ENCODE results near the gene BAIAP2.

BAIAP2 gene

DNA sequence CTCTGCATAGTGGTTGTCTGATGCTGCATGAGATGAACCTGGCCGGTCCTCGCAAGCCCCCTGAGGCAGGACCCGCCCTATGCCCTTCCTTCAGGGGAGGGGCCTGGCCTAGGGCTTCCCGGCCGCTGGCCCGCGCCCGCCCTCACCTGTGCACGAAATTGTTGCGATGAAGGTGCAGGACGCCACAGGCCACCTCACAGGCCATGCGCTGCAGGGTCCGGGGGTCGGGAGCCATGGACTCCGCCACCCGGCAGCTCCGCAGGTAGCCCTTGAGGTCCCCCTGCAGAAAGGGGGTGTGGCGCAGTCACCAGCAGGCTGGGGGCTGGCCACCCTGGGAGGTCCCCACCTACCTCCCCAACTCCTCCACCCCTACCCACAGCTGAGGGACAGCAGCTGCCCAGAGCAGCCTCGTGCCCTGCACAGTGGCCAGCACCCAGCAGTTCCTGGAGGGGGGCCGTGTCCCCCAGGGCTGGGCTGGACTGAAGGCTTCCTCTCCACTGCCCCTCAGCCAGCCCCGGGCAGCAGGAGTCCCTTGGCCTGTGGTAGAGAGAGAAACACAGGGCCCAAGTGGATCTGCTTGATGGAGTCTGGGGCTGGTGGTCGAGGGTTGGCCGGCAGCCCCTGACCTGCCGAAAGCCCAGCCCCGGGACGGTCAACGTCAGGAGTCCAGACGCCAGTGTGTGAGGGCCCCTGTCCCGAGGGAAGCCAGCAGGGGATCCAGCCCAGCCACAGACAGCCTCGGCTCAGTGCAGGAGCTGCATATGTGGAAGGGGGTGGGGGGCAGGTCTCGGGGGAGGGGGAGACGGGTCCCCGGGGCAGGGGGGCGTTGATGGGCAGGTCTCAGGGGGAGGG lies 91.6 kb downstream of the BAIAP2 start:
- no peak for ATAC-seq
- no peak for TF ChIP-seq TOX (CRISPR knock-in tag; IDR thresholded peaks at IDR 0.05; ENCODE audit: borderline replicate concordance)
- no peak for TF ChIP-seq ZNF8 (CRISPR knock-in tag; IDR thresholded peaks at IDR 0.05)
- no peak for TF ChIP-seq CSDC2 (CRISPR knock-in tag; IDR thresholded peaks at IDR 0.05)
- TF ChIP-seq CSRNP3 (CRISPR knock-in tag; IDR thresholded peaks at IDR 0.05), result no peak
- TF ChIP-seq ZFP30 (CRISPR knock-in tag; IDR thresholded peaks at IDR 0.05), result no peak
- TF ChIP-seq PATZ1 (CRISPR knock-in tag; IDR thresholded peaks at IDR 0.05; ENCODE audit: borderline replicate concordance), result no peak
- no peak for TF ChIP-seq ZFP3 (CRISPR knock-in tag; IDR thresholded peaks at IDR 0.05)
- no peak for TF ChIP-seq RARB (CRISPR knock-in tag; IDR thresholded peaks at IDR 0.05)
- TF ChIP-seq, protein P1, sequence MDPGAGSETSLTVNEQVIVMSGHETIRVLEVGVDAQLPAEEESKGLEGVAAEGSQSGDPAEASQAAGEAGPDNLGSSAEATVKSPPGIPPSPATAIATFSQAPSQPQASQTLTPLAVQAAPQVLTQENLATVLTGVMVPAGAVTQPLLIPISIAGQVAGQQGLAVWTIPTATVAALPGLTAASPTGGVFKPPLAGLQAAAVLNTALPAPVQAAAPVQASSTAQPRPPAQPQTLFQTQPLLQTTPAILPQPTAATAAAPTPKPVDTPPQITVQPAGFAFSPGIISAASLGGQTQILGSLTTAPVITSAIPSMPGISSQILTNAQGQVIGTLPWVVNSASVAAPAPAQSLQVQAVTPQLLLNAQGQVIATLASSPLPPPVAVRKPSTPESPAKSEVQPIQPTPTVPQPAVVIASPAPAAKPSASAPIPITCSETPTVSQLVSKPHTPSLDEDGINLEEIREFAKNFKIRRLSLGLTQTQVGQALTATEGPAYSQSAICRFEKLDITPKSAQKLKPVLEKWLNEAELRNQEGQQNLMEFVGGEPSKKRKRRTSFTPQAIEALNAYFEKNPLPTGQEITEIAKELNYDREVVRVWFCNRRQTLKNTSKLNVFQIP (CRISPR knock-in tag; IDR thresholded peaks at IDR 0.05; ENCODE audit: borderline replicate concordance, low read depth), result no peak
- TF ChIP-seq ZC3H10 (CRISPR knock-in tag; IDR thresholded peaks at IDR 0.05), result no peak
- TF ChIP-seq SNAI2 (CRISPR knock-in tag; IDR thresholded peaks at IDR 0.05), result no peak
- TF ChIP-seq, protein P2, sequence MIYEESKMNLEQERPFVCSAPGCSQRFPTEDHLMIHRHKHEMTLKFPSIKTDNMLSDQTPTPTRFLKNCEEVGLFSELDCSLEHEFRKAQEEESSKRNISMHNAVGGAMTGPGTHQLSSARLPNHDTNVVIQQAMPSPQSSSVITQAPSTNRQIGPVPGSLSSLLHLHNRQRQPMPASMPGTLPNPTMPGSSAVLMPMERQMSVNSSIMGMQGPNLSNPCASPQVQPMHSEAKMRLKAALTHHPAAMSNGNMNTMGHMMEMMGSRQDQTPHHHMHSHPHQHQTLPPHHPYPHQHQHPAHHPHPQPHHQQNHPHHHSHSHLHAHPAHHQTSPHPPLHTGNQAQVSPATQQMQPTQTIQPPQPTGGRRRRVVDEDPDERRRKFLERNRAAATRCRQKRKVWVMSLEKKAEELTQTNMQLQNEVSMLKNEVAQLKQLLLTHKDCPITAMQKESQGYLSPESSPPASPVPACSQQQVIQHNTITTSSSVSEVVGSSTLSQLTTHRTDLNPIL (CRISPR knock-in tag; IDR thresholded peaks at IDR 0.05; ENCODE audit: low read depth), result no peak
- no peak for TF ChIP-seq ZNF70 (CRISPR knock-in tag; IDR thresholded peaks at IDR 0.05)
- no peak for TF ChIP-seq BACH2 (CRISPR knock-in tag; IDR thresholded peaks at IDR 0.05; ENCODE audit: borderline replicate concordance)
- TF ChIP-seq PPARA (CRISPR knock-in tag; IDR thresholded peaks at IDR 0.05; ENCODE audit: borderline replicate concordance), result no peak
- no peak for TF ChIP-seq ESRRG (CRISPR knock-in tag; IDR thresholded peaks at IDR 0.05)
- TF ChIP-seq, protein P3, sequence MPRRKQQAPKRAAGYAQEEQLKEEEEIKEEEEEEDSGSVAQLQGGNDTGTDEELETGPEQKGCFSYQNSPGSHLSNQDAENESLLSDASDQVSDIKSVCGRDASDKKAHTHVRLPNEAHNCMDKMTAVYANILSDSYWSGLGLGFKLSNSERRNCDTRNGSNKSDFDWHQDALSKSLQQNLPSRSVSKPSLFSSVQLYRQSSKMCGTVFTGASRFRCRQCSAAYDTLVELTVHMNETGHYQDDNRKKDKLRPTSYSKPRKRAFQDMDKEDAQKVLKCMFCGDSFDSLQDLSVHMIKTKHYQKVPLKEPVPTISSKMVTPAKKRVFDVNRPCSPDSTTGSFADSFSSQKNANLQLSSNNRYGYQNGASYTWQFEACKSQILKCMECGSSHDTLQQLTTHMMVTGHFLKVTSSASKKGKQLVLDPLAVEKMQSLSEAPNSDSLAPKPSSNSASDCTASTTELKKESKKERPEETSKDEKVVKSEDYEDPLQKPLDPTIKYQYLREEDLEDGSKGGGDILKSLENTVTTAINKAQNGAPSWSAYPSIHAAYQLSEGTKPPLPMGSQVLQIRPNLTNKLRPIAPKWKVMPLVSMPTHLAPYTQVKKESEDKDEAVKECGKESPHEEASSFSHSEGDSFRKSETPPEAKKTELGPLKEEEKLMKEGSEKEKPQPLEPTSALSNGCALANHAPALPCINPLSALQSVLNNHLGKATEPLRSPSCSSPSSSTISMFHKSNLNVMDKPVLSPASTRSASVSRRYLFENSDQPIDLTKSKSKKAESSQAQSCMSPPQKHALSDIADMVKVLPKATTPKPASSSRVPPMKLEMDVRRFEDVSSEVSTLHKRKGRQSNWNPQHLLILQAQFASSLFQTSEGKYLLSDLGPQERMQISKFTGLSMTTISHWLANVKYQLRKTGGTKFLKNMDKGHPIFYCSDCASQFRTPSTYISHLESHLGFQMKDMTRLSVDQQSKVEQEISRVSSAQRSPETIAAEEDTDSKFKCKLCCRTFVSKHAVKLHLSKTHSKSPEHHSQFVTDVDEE (CRISPR knock-in tag; IDR thresholded peaks at IDR 0.05), result no peak
- no peak for TF ChIP-seq TCF4 (CRISPR knock-in tag; IDR thresholded peaks at IDR 0.05; ENCODE audit: borderline replicate concordance)

DNA sequence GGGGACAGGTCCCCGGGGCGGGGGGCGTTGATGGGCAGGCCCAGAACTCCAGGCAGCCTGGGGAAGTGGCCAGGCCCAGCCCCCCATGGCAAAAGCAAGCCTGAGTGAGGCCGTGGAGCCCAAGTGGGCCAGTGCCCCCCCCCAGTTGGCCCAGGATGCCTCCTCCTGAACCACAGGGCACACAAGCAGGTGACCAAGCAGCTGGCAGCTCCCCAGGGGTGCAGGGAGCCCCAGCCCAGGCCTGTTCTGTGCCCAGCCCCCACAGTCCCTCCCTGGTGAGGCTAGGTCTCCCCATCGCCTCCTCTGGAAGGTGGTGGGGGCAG lies 92.1 kb downstream of the BAIAP2 start:
- no peak for ATAC-seq
- TF ChIP-seq, protein P1 (CRISPR knock-in tag; IDR thresholded peaks at IDR 0.05; ENCODE audit: borderline replicate concordance, low read depth), result no peak
- no peak for TF ChIP-seq TCF4 (CRISPR knock-in tag; IDR thresholded peaks at IDR 0.05; ENCODE audit: borderline replicate concordance)
- TF ChIP-seq BACH2 (CRISPR knock-in tag; IDR thresholded peaks at IDR 0.05; ENCODE audit: borderline replicate concordance), result no peak
- no peak for TF ChIP-seq GLIS3 (CRISPR knock-in tag; IDR thresholded peaks at IDR 0.05)
- TF ChIP-seq ZFP3 (CRISPR knock-in tag; IDR thresholded peaks at IDR 0.05), result no peak
- TF ChIP-seq RARB (CRISPR knock-in tag; IDR thresholded peaks at IDR 0.05), result no peak
